HEK293 (cell line): Measurements from ENCODE around the gene NFATC1.

ENCODE experiments used
- CTCF ChIP-seq: fragments of 450-650 bp; formaldehyde crosslinking; IDR thresholded peaks from 2 replicates; pipeline ENCODE4 v1.5.1; 2016; ENCODE audit warnings: missing biosample characterization, missing genetic modification characterization
- SETDB1 ChIP-seq: IDR thresholded peaks from one replicate; pipeline ENCODE4 v1.6.1; 2017; ENCODE audit warnings: mild to moderate bottlenecking, low read length, moderate library complexity, mixed read lengths; ENCODE audit not compliant: insufficient read length
- ZFP41 ChIP-seq: fragments of 450-650 bp; formaldehyde crosslinking; IDR thresholded peaks from 2 replicates; pipeline ENCODE4 v1.5.1; 2016; ENCODE audit warnings: missing biosample characterization, missing genetic modification characterization, borderline replicate concordance
- ZNF112 ChIP-seq: fragments of 450-650 bp; formaldehyde crosslinking; IDR thresholded peaks from 2 replicates; pipeline ENCODE4 v1.5.0; 2017; ENCODE audit warnings: missing biosample characterization, missing genetic modification characterization
- ZNF114 ChIP-seq: fragments of 450-650 bp; formaldehyde crosslinking; IDR thresholded peaks from 2 replicates; pipeline ENCODE4 v1.5.0; 2017; ENCODE audit warnings: missing biosample characterization, missing genetic modification characterization
- ZNF239 ChIP-seq: fragments of 450-650 bp; formaldehyde crosslinking; IDR thresholded peaks from 2 replicates; pipeline ENCODE4 v1.5.1; 2016; ENCODE audit warnings: missing biosample characterization, missing genetic modification characterization
- ZNF302 ChIP-seq: fragments of 450-650 bp; formaldehyde crosslinking; IDR thresholded peaks from 2 replicates; pipeline ENCODE4 v1.5.1; 2016; ENCODE audit warnings: missing biosample characterization, missing genetic modification characterization, low read depth

GRCh38 chr18:79472946-79473345, 77.2 kb downstream of the NFATC1 start:
- TF ChIP-seq ZNF114 (tag by site-specific recombination) = no peak
- TF ChIP-seq ZNF112 (tag by site-specific recombination) = no peak
- no peak for TF ChIP-seq ZFP41 (tag by site-specific recombination)
- TF ChIP-seq CTCF = no peak
- no peak for TF ChIP-seq SETDB1
- no peak for TF ChIP-seq ZNF302 (tag by site-specific recombination)
- TF ChIP-seq ZNF239 (tag by site-specific recombination) = no peak
